DOHH2 (cell line): ENCODE measurements around the gene MAT2B.

Experiments used
- EZH2phosphoT487 ChIP-seq: fragments of 200-600 bp; sonication (generic); IDR thresholded peaks from 2 replicates; pipeline ENCODE4 v1.6.1; 2017; ENCODE audit warnings: borderline replicate concordance, mild to moderate bottlenecking, antibody characterized with exemption, low read length, moderate library complexity, mixed read lengths
- TF ChIP-seq, protein P1 (sequence below): fragments of 200-600 bp; sonication (generic); IDR thresholded peaks from one replicate; pipeline ENCODE4 v1.5.1; 2014; ENCODE audit warnings: antibody characterized with exemption, mild to moderate bottlenecking, low read depth, low read length; ENCODE audit not compliant: poor library complexity, severe bottlenecking

DNA sequence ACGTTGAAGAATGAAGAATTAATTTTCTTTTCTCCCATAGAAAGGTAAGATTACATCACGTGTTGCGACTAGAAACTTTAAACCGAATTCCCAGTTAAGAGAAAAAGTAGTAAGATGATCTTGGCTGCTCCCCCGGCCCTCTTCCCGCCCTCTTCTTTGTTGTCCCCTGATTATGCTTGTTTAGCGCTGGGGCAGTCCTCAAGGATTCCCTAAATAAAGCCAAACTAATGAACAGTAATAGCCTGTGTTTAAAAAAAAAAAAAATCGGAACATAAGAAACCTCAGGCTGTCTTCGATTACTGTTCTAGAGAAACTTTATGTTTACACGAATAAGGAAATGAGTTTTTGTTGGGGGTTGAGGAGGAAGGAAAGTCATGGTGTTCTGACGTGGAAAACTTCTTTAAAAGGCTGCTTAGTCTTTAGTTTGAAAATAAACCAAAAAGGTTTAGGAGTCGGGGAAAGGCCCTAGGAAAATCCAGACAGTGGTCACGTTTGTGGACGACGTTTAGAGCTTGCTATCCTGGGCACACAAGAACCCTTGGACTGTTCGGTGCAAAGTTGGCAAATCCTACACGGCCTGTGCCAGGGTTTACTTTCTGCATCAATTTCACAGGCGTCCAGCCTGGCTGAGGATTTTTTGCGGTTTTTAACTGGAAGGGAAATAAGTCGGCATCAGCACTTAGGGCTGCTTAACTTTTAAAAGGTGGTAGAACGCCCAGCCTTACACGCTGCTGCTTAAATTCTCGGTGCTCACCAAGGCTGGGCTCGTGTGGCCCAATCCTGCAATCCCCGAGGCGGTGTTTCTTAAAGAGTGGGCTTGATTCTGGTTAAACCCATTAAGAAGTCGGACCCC is 1.1 kb upstream of the MAT2B start:
- TF ChIP-seq, protein P1, sequence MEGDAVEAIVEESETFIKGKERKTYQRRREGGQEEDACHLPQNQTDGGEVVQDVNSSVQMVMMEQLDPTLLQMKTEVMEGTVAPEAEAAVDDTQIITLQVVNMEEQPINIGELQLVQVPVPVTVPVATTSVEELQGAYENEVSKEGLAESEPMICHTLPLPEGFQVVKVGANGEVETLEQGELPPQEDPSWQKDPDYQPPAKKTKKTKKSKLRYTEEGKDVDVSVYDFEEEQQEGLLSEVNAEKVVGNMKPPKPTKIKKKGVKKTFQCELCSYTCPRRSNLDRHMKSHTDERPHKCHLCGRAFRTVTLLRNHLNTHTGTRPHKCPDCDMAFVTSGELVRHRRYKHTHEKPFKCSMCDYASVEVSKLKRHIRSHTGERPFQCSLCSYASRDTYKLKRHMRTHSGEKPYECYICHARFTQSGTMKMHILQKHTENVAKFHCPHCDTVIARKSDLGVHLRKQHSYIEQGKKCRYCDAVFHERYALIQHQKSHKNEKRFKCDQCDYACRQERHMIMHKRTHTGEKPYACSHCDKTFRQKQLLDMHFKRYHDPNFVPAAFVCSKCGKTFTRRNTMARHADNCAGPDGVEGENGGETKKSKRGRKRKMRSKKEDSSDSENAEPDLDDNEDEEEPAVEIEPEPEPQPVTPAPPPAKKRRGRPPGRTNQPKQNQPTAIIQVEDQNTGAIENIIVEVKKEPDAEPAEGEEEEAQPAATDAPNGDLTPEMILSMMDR: no peak
- TF ChIP-seq EZH2phosphoT487: no peak
